ENCODE measurements around the gene PAQR9. TPM values are rescaled to one million over a fixed set of nuclear protein-coding genes. Genes with fewer than 3 reads are reported as not detected.

PAQR9 gene
- total RNA-seq, 4 donors from 2014 or later = not detected

- DNase-seq (ENCODE audit: low spot score in 2 of 2) = no peak
- intact Hi-C loops (cut with DNase I; ENCODE audit: low total_unique reads) = no loop called here
- 68 to 73% methylated on average over 8 of the region's 8 CpGs for WGBS, 2 donors
- H3K4me3 ChIP-seq (ENCODE audit: low read depth, poor library complexity, severe bottlenecking) = no peak overlapping the region
- no peak for TF ChIP-seq CTCF (IDR thresholded peaks at IDR 0.05)
- TF ChIP-seq POLR2A (IDR thresholded peaks at IDR 0.05) = no peak
Observed at GRCh38 chr3:142952272-142953193, 10.9 kb downstream of the PAQR9 start.

DNA sequence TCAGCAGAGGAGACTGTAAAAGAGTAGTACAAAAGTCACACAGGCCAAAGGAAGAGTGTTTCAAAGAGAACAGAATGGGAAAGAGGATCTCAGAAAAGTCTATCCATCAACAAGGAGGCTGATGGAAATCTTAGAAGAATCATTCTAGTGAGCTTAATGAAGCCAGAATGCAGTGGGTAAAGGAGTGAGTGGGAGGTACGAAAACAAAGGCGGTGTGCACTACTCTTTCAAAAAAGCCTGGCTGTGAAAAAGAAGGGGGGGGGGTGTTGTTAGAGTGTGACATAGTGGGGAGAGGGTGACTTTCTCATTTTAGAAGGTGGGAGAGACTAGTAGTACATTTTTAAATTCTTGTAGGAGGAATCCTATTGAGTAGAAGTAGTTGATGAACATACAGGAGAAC lies 11.7 kb downstream of the PAQR9 start:
- intact Hi-C loops (cut with DNase I; ENCODE audit: low total_unique reads) = no loop called here
- WGBS, 2 donors = 92 to 96% methylated on average over 2 of the region's 2 CpGs
- TF ChIP-seq CTCF (IDR thresholded peaks at IDR 0.05) (no peak), POLR2A (IDR thresholded peaks at IDR 0.05) (no peak)

DNA sequence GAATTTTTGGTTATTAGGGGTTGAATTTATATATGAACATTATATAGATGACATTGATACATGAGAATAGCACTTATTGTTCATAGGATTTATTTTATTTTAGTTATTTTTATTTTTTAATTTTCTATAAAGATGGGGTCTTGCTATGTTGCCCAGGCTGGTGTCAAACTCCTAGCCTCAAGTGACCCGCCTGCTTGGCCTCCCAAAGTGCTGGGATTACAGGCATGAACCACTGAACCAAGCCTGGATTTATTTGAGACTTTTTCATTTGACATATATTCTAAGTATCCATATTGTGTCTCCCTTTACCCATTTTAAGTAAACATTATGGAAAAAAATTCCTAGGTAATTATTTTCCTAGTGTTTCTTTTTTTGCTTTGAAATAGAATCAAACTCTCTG lies 12.5 kb downstream of the PAQR9 start:
- H3K4me3 ChIP-seq (ENCODE audit: low read depth, poor library complexity, severe bottlenecking) = no peak overlapping the region
- no peak for DNase-seq (ENCODE audit: low spot score in 2 of 2)
- no peak for TF ChIP-seq POLR2A (IDR thresholded peaks at IDR 0.05)
- no peak for TF ChIP-seq CTCF (IDR thresholded peaks at IDR 0.05)
- WGBS, 2 donors = 88 to 90% methylated on average over 1 of the region's 1 CpG
- intact Hi-C loops (cut with DNase I; ENCODE audit: low total_unique reads) = no loop called here

More for the DNA sequence above, 11.7 kb downstream of the PAQR9 start:
- no peak overlapping the region for H3K4me3 ChIP-seq (ENCODE audit: low read depth, poor library complexity, severe bottlenecking)
- no peak for DNase-seq (ENCODE audit: low spot score in 2 of 2)

DNA sequence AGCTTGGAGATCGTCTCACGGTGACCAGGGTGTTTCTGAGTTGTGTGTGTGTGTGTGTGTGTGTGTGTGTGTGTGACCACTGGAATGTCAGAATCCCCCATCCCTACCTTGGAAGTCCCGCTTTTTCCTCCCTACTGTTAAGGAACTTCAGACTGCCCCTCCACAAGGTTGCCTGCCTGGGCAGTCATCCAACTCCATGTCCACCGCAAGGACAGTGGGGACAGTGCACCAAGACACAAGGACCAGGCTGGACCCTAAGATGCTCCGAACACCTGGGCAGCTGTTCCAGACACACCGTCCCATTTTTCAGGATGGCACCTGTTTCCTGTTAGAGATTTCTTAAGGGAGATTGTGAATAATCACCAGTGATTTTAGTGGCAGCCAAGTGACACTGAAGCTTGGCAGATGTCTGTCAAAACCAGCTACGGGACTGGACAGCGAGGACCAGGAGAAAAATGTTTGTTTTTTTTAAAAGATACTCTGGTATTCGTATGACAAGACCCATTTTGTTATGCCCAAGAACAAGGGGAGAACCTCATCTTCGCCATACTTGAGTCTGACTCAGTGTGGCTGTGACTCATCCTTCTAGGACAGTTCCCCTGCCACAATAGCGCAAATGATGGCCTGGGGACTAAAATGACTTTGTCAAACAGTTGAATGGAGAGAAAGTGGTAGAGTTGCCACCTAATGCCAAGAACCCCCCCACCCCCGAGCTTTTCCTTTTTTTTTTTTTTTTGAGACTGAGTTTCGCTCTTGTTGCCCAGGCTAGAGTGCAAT lies 15.5 kb downstream of the PAQR9 start:
- 67 to 73% methylated on average over 13 of the region's 13 CpGs for WGBS, 2 donors
- TF ChIP-seq POLR2A (IDR thresholded peaks at IDR 0.05) (no peak), CTCF (IDR thresholded peaks at IDR 0.05) (no peak)
- no peak for DNase-seq (ENCODE audit: low spot score in 2 of 2)
- intact Hi-C loops (cut with DNase I; ENCODE audit: low total_unique reads) = no loop called here
- H3K4me3 ChIP-seq (ENCODE audit: low read depth, poor library complexity, severe bottlenecking) = no peak overlapping the region

GRCh38 chr3:142947352-142947751 lies 16.1 kb downstream of the PAQR9 start:
- no peak overlapping the region for H3K4me3 ChIP-seq (ENCODE audit: low read depth, poor library complexity, severe bottlenecking)
- 27 to 35% methylated on average over 31 to 35 of the region's 35 CpGs for WGBS, 2 donors
- intact Hi-C loops (cut with DNase I; ENCODE audit: low total_unique reads) = no loop called here

More at GRCh38 chr3:142947352-142947751, 16.1 kb downstream of the PAQR9 start:
- TF ChIP-seq POLR2A (IDR thresholded peaks at IDR 0.05) (no peak), CTCF (IDR thresholded peaks at IDR 0.05) (no peak)
- no peak for DNase-seq (ENCODE audit: low spot score in 2 of 2)

Data from lower leg skin (tissue), 4 donors.